Pons (tissue), 1 donor: ENCODE data around the gene SLC27A2.
A peak's percentile ranks its signal among the peaks of the same experiment; 100 is the strongest.

Source experiments
- DNase-seq: peaks from one replicate; pipeline ENCODE4 v3.0.0-alpha.2; 2016; ENCODE audit warnings: low spot score

The SLC27A2 gene

GRCh38 chr15:50275908-50276307, 93.9 kb downstream of the SLC27A2 start:
- DNase-seq: no peak

GRCh38 chr15:50277370-50277769, 95.4 kb downstream of the SLC27A2 start:
- no peak for DNase-seq

- DNase-seq: peak; percentile 24
Observed at GRCh38 chr15:50278496-50278895, 96.5 kb downstream of the SLC27A2 start.

GRCh38 chr15:50280271-50280670, 98.3 kb downstream of the SLC27A2 start:
- no peak for DNase-seq

GRCh38 chr15:50281427-50281826, 99.4 kb downstream of the SLC27A2 start:
- DNase-seq: no peak
